Measurements from ENCODE around the gene P3H1. TPM values are rescaled to one million over a fixed set of nuclear protein-coding genes. Genes with fewer than 3 reads are reported as not detected.

Gene P3H1
- total and polyA plus RNA-seq, 2 experiments from 2014 or later = 102 to 192 TPM

- Histone ChIP-seq H3K4me3 (no peak overlapping the region), H3K36me3 (replicated peaks; ENCODE audit: insufficient read depth, low read depth) (peaks cover 3% of the 10 kb centered on the region), H3K4me2 (no peak overlapping the region), H3K27me3 (no peaks in the 10 kb centered on the region), H3K79me2 (peaks cover 66% of the 10 kb centered on the region), H3K9me2 (replicated peaks; ENCODE audit: insufficient read depth) (no peaks in the 10 kb centered on the region), H3K4me1 (ENCODE audit: insufficient read depth) (peaks cover 10% of the 10 kb centered on the region), H3K9me3 (ENCODE audit: low read depth) (no peaks in the 10 kb centered on the region), H4K20me1 (ENCODE audit: insufficient read depth, poor library complexity, severe bottlenecking) (peaks cover 7% of the 10 kb centered on the region), H2AFZ (no peak overlapping the region), H3K27ac (no peak overlapping the region)
- no peak for DNase-seq (ENCODE audit: low spot score)
- TF ChIP-seq, protein P1, sequence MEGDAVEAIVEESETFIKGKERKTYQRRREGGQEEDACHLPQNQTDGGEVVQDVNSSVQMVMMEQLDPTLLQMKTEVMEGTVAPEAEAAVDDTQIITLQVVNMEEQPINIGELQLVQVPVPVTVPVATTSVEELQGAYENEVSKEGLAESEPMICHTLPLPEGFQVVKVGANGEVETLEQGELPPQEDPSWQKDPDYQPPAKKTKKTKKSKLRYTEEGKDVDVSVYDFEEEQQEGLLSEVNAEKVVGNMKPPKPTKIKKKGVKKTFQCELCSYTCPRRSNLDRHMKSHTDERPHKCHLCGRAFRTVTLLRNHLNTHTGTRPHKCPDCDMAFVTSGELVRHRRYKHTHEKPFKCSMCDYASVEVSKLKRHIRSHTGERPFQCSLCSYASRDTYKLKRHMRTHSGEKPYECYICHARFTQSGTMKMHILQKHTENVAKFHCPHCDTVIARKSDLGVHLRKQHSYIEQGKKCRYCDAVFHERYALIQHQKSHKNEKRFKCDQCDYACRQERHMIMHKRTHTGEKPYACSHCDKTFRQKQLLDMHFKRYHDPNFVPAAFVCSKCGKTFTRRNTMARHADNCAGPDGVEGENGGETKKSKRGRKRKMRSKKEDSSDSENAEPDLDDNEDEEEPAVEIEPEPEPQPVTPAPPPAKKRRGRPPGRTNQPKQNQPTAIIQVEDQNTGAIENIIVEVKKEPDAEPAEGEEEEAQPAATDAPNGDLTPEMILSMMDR (IDR thresholded peaks at IDR 0.05; ENCODE audit: poor library complexity) = no peak
- no peak for TF ChIP-seq EZH2phosphoT487 (IDR thresholded peaks at IDR 0.05; ENCODE audit: low read depth, severe bottlenecking, unreplicated experiment)
- no peak for TF ChIP-seq EZH2 (IDR thresholded peaks at IDR 0.05; ENCODE audit: borderline replicate concordance)
- 88% methylated on average over 3 of the region's 3 CpGs for WGBS (ENCODE audit: low lambda C conversion rate, missing lambda C conversion rate)
These were observed 3.0 kb upstream of the P3H1 start for GRCh38 chr1:42769811-42770210.

DNA sequence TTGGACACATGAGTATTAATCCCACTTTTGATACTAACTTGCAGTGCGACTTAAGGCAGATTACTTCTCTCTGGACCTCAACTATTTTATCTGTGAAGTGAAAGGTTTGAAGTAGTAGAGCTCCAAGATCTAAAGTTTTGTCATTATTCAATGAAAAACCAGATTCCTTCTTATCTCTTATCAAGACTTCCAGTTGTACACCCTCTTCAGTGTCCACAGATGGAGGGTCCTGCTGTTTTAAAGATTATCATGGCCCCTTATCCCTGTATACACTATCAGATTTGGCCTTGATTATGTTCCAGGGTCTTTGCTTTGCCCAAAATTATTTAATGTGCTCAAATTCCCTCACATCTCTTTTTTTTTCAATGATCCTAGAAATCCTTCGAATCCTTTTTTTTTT lies 1.3 kb upstream of the P3H1 start:
- WGBS (ENCODE audit: low lambda C conversion rate, missing lambda C conversion rate) = 75% methylated on average over 2 of the region's 2 CpGs
- Histone ChIP-seq H3K27ac (peak overlapping the region; percentile 78), H2AFZ (peak overlapping the region; percentile 14)

GRCh38 chr1:42767510-42768000 lies 727 bp upstream of the P3H1 start:
- Histone ChIP-seq H3K9me2 (replicated peaks; ENCODE audit: insufficient read depth) (no peaks in the 10 kb centered on the region), H3K79me2 (peaks cover 84% of the 10 kb centered on the region), H3K4me2 (peak overlapping the region; percentile 79), H3K27ac (peak overlapping the region; percentile 78), H3K4me1 (ENCODE audit: insufficient read depth) (peaks cover 10% of the 10 kb centered on the region), H3K27me3 (no peaks in the 10 kb centered on the region), H4K20me1 (ENCODE audit: insufficient read depth, poor library complexity, severe bottlenecking) (peaks cover 11% of the 10 kb centered on the region), H3K9me3 (ENCODE audit: low read depth) (no peaks in the 10 kb centered on the region), H2AFZ (peak overlapping the region; percentile 14), H3K4me3 (peak overlapping the region; percentile 31), H3K36me3 (replicated peaks; ENCODE audit: insufficient read depth, low read depth) (no peaks in the 10 kb centered on the region)
- WGBS (ENCODE audit: low lambda C conversion rate, missing lambda C conversion rate) = 3% methylated on average over 21 of the region's 23 CpGs
- DNase-seq (ENCODE audit: low spot score) = no peak
- TF ChIP-seq EZH2 (IDR thresholded peaks at IDR 0.05; ENCODE audit: borderline replicate concordance) = no peak
- TF ChIP-seq EZH2phosphoT487 (IDR thresholded peaks at IDR 0.05; ENCODE audit: low read depth, severe bottlenecking, unreplicated experiment) = no peak
- TF ChIP-seq, protein P1 (IDR thresholded peaks at IDR 0.05; ENCODE audit: poor library complexity) = no peak

More for the DNA sequence above, 1.3 kb upstream of the P3H1 start:
- H3K9me3 ChIP-seq (ENCODE audit: low read depth) = no peaks in the 10 kb centered on the region
- H3K4me1 ChIP-seq (ENCODE audit: insufficient read depth) = peaks cover 10% of the 10 kb centered on the region
- no peaks in the 10 kb centered on the region for H3K9me2 ChIP-seq (replicated peaks; ENCODE audit: insufficient read depth)
- peak overlapping the region; percentile 79 for H3K4me2 ChIP-seq
- no peak for DNase-seq (ENCODE audit: low spot score)
- peaks cover 11% of the 10 kb centered on the region for H4K20me1 ChIP-seq (ENCODE audit: insufficient read depth, poor library complexity, severe bottlenecking)
- H3K27me3 ChIP-seq = no peaks in the 10 kb centered on the region
- peak overlapping the region; percentile 31 for H3K4me3 ChIP-seq
- TF ChIP-seq, protein P1 (IDR thresholded peaks at IDR 0.05; ENCODE audit: poor library complexity) = no peak
- no peak for TF ChIP-seq EZH2phosphoT487 (IDR thresholded peaks at IDR 0.05; ENCODE audit: low read depth, severe bottlenecking, unreplicated experiment)
- no peak for TF ChIP-seq EZH2 (IDR thresholded peaks at IDR 0.05; ENCODE audit: borderline replicate concordance)
- H3K79me2 ChIP-seq = peaks cover 83% of the 10 kb centered on the region
- H3K36me3 ChIP-seq (replicated peaks; ENCODE audit: insufficient read depth, low read depth) = no peaks in the 10 kb centered on the region

Measured in hepatocyte (in vitro differentiated cells).